HG03571 (cell line): Measurements from ENCODE around the gene UNC119.

Experiments used
- ATAC-seq: cut with Tn5 transposase; IDR thresholded peaks from one replicate; pipeline ENCODE4 v1.9.1; 2021; ENCODE audit not compliant: unreplicated experiment

The UNC119 gene

DNA sequence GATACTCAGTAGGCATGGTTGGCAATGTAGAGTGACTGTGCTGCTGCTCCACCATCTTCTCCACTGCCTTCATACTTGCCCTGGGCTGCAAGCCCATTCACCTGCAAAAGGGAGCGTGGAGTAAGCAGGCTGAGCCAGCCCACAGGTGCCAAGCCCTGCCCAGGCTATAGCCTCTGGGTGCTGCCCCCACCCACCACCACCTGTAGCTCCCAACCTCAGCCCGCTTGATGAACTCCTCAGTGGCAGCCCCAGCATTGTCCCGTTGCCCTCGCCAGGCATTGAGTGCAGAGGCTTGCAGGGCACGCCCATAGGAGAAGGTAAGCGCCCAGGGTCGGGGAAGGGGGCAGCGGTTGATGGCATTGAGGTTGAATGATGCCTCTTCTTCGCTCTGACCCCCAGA is 21.1 kb upstream of the UNC119 start:
- ATAC-seq: no peak

DNA sequence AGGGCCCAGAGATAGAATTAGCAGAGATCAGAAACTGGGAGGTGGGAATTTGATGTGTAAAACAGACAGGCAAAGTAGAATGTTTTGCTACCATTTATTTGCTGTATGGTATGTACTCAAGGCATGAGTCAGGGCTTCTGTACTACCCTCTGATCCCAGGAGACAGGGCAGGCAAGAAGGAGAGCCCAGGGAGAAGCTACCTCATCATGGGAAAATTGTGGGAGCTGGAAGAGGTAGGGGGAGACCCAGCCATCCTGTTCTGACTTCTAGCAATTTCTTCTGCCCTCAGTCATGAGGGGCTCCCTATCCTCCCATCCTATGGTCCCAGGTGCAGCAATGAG is 20.6 kb upstream of the UNC119 start:
- no peak for ATAC-seq

DNA sequence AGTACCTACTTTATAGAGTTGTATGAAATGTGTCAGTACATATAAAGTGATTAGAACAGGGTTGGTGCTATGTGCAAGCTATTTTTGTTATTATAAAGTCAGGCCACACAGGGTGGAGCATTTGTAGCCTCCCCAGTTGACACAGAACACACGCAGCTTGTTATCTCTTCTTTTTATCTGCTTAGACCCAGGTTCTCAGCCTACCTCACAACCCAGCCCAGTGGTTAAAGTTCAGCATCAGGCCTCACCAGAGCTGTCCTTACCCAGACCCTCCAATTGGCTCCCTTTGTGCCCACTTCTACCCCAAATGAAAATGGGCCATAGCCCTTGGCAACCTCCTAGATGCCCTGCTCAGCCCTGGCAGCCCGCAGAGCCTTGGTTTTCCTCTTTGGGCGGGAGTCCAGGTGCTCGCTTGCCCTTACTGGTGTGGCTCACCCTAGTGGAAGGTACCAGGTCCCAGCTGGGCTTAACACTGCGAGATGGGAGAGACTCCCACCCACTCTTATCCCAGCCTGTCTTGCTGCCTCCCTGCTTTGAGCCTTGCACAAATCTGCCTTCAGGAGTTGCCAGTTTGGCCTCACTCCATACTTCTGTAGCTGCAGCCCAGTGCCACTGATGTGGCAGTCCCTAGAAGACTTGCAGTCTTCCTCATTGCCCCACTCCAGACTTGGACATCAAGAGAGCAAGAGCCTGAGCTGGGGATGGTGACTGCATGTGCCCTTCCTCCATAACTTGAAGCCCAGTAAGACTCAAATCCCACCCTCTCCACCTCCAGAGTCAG is 20.0 kb upstream of the UNC119 start:
- no peak for ATAC-seq

DNA sequence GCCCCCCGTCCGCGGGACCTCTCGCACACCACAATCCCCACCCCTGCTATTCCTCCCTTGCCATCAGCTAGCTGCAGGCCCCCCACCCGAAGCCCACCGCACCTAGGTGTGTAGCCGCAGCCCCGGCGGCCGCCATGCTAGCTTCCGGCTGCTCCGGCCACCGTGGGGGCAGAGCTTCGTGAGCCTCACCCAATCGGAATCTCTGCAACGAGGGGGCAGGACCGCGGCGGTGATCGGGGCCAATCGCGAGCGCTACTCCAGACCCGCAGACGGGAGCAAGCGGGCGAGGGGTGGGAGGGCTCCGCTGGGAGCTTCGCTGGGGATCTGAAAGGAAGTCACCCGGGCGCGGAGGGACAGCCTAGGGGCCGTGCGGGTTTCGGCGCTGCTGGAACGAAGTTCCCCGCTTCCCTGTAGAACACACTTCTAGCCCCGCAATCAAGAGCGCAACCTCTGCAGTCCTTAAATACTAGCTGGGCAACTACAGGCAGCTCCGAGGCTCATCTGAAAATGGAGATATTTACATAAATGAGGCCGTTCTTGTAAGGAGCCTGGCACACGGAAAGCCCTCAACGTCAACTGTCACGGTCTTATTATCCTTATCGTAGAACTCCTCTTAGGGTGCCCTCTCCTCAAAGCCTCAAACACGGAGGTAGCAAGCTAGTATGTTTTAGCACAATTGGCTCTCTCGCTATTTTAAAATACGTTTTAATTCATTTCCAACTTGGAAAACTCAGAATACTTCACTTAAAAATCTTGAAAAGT is 19.1 kb upstream of the UNC119 start, which contains the start of gene PIGS:
PIGS (minus strand) TSS at position 164 of the 762 bp plus-strand sequence; CDS start at position 136, 28 bp downstream.
- peak; percentile 80 for ATAC-seq

DNA sequence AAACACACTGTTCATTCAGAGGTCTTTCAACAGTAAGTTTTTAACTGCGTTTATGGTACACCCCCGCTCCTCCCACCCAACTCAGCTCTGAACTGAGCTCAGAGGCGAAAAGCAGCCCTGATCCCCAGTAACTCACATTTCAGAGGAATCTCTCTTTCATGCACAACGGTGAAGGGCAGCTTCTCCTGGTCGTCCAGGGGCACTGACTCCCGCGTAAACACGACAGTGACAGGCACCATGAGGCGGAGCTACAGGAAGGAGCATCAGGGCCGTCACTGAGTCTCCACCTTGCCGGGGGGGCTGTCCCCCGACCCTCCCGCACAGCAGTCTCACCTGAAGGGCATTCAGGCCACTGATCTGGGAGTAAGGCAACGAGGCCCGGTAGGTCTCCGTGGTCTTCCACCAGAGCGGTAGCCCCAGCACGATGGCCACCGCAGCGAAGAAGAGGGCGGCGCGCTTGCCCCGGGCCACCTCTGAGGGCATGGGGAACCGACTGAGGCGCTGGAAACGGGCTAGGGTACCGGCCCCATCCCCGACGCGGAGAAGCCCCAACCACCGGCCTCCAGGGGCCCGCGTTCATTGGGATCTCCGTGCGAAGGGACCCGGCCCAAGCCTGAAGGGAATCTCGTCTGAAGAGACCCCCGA is 18.4 kb upstream of the UNC119 start:
- ATAC-seq: peak; percentile 27

DNA sequence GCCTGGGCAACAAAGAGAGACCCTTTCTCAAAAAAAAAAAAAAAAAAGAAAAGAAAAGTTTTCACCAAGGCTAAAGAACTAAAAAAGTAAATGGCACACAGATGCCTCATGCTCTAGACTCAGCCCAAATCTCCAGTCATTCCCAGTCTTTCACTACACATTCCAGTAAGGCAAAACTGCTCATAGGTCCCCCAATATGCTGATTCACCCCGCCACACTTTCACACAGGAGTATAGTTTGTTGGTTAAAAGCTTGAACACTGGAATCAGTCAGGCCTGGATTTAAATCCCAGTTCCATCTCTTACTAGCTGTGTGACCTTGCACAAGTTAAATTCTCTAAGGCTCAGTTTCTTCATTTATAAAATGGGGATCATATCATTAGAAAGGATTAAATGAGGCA is 17.0 kb upstream of the UNC119 start:
- ATAC-seq: no peak

DNA sequence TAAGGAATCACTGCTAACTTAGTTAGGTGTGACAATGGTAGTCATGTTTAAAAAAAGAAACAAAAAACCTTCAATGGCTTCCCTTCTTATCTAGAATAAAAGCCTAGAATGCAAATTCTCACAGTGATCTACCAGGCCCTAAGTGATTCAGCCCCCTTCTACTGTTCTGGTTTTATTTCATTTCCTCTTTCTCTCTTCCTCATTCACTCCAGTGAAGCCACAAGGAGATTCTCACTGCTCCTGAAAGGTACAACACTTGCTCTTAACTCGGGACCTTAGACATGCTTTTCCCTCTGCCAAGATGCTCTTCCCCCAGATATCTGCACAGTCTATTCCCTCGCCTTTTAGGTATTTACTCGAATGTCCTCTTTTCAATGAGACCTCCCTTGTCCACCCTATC is 15.2 kb upstream of the UNC119 start:
- no peak for ATAC-seq

DNA sequence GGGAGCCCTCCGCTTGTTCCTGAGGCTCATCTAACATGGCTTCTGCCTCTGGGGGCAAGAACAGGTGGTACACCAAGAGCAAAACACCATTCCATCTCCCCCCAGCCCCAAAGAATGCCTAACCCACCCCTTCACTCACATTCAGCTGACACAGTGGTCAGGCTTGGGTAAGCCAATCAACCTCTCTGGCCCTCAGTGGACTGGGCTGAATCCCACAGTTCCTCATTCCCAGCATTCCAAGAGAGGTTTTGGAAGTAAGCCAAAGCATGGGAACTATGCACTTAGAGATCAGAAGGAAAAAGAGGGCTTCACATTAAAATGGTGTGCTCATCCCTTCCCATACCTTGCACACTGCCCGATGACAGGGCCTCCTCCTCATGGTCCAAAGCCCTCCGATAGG is 11.1 kb upstream of the UNC119 start:
- ATAC-seq: no peak

DNA sequence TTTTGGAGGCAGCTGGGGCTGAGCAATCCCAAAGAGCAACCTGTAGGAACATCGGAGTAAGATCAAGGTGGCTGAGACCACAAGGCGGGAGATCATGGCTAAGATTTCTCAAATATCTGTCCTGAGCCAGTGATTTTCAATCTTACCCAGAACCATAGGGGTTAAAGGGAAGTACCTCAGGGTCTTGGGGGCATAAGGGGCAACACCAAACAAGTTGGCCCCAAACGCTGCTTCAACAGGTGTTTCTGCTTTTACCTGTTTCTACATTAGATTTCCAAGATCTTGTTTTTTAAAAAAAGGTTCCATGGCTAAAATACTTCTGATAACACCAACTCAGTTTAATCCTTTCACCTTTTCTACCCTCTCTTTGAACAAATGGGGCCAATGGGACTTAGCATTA is 2.6 kb upstream of the UNC119 start:
- no peak for ATAC-seq

DNA sequence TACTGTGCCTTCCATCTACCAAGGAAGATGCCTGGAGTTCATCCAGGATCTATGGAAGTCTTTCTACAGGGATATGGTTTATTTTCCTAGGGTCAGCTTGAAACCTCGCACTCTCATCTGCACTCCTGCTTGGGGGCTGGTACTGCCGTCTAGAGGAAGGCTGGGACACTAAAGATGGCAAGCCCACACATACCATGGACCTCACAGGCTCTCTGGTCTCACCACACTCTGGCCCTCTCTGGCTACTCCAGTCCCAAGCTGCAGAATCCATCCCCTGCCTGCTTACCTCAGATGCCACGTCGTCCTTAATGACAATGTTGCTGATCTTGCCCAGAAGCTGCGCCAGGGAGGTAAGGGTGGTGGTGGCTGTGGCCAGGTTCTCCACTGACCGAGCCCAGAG is 2.1 kb upstream of the UNC119 start:
- ATAC-seq: no peak

DNA sequence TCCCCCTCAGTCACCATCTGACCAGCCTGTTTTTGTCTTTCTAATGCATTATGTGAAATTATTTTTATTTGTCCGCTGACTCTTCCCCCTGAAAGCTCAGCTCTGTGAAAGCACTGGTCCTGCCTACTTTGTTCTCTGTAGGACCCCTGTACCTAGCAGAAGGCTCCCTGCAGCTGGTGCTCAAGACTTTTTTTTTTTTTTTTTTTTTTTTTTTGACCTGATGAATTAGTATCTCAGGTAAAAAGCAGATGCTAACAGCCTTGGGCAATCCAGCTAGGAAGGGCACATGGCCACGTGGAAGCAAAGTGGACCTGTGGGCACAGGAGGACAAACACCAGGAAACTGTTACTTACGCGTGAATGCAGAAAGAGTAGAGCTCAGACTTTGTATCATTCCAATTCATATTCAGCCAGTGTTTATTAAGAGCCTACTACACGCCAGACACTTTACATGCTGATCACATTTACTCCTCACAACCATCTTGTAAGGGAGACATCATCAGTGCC is 629 bp upstream of the UNC119 start:
- no peak for ATAC-seq

DNA sequence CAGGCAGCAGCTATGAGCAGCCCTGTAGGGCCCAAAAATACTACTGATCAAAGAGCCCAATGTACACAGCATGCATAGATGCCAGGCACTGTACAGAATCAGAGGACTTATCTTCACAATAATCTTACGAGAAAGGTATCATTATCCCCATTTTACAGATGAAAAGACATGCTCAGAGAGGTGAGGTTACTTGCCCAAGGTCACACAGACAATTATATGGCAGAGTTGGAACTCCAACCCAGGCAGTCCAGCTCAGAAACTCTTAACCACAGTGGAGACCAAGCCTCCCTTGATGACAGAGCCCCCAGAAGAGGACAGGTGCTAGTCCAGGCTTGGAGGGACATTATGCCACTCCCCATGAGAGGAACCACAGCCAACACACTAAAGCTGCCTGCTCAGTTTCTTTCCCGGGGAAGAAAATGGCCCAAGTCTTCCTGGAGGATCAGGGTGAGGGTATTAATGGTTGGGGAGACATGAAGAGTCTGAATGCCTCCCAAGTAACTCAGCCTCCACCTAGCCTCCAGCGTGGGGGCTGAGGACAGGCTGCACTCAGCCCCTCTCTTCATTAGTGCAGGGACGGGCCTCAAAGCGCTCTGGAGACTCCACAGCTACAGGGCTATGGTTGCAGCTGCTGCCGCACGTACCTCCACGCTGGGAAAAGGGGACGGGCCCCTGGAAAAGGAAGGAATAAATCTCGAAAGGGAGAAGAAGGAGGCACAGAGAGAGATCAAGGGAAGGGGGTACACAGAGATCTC is 826 bp downstream of the UNC119 start:
- no peak for ATAC-seq

DNA sequence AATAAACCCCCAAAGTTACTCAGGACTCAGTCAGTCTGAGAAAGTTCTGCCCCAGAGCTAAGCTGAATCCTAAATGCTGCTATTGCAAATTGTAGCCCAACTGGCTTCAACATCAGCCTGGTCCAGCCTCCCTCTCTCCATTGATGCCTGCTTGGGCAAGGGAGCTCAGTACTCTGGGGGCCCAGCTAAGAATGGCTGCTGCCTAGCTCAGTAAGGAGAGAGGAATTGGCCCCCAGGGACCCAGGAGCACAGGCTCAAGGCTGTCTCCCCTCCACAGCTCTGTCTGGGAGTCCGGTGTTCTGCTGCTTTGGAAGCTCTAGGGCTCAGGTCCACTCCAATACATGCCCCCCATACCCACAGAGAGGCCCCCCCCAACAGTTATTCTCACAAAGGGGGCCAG is 1.6 kb downstream of the UNC119 start:
- no peak for ATAC-seq

DNA sequence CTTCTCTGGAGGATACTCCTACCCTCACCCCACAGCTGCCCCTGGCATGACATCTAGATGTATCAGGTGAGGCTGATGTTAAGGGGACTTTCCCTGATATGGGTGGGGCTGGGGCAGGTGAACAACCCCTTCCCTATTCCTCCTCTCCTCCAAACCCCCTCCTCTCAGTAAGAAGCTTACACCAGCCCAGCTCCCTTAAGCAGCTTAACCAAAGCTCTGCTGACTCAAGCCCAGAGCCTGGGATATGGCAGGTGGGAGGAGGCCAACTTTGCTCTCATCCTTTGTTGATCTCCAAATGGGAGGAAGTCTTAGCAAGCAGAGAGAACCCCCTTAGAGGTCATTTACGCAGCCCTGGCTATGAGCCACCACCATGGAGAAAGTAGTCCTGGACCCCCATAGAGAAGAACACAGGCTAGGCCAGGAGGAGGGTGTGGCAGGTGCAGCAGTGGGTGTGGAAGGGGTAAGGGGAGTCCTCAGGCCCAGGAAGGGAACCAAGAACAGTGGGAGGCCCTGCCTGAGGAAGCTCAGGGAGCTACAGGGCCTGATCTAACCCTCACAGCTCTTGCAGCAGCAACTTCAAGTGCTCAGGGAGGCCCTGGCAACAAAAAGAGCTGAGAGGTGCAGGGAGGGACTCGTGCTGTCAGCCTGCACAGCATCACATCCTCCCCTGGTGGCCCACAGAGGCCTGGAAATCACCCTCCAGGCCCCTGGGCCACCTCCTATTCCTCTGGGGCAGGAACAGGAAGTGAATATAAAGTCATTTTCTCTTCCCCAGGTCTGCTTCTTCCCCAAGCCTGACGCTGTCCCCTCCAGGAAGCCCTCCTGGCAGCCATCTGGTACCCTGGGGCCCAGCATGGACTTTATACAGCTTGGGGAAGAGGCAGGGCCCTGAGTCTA is 2.9 kb downstream of the UNC119 start:
- peak; percentile 37 for ATAC-seq

DNA sequence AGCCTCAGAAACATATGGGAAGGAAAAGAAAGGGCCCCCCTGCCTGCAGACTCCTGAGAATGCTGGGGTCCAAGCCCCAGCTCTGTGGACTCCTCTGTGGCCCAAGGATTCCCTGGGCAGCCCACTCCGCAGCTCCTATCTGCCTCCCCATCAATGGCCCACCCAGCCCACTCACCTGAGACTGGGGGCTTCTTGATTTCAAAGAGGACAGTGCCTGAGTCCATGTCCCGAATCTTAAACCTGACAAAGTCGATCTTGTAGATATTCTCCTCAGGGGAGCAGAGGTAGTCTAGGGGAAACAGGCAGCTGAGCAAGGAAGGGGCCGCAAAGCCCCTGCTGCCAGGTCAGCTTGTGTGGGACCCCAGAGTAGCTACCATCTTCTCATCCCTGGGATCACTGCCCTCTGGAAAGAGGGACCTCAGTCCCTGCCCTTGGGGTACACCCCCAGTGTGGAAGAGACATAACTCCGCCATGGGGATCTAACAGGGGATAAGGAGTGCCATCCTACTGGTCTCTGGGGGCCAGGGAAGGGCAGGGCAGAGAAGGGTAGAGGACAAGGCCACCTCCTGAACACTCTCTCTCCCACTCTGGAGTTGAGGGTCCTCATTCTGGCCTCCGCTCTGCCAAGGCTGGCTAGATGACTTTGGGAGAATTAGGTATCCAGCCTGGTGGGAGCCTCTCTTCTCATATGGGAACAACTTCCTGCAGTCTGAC is 3.9 kb downstream of the UNC119 start:
- ATAC-seq: no peak

DNA sequence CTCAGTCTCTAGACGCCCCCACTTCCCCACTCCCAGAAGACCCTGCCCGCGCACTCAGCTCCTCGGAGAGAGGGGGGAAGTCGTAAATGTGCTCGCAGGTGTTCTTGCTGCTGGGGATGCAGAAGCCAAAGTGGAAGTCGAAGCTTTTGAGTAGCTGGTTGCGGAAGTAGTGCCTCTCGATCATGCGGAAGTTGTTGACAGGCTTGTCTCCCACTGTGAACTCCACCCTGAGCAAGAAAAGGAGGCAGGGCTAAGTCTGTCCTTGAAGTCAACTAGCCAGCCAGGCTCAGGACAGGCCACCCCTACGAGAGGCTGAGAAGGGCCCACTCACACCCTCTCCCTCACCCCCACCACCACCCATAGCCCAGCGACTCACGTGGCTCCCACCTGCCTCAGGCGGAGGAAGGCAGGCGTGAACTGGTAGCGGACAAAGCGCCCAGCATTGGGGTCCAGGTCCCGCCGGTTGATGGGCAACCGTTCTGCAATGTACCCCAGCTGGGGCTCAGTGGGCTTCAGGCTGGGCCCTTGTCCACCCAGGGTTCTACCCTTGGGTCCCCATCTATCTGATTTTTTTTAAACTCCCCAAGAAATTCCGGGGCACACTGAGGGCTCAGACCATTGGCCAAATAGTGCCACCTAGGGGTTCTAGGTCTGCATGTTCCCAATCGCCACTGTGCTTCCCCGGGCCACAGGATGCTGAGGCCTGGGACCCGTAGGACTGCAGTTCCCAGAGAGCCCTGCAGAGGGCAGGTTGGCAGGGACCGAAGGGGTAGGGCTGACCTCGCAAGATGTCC is 4.6 kb downstream of the UNC119 start:
- ATAC-seq: no peak

DNA sequence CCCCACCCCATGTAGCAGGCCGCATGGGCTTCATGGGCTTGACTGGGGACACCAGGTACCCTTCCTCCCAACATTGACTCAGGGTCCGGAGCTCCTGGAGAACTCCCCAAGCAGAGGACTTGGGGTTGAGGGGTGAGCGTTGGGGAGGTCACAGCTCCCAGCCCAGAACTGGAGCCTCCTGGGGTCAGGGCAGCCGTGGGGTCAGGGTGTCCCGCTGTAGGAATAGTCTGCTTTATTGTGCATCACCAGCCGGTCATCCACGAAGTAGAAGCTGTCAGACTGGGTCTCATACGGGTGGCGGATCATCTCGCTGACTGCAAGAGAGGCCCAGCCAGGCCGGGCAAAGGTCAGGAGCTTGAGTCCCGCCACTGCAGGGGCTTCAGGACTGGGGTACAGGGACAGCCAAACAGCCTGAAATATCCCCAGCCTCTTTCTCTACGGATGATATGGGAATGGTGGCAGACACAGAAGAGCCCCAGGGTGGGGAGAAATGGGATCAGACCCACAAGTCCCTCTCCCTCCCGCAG is 5.3 kb downstream of the UNC119 start:
- no peak for ATAC-seq

DNA sequence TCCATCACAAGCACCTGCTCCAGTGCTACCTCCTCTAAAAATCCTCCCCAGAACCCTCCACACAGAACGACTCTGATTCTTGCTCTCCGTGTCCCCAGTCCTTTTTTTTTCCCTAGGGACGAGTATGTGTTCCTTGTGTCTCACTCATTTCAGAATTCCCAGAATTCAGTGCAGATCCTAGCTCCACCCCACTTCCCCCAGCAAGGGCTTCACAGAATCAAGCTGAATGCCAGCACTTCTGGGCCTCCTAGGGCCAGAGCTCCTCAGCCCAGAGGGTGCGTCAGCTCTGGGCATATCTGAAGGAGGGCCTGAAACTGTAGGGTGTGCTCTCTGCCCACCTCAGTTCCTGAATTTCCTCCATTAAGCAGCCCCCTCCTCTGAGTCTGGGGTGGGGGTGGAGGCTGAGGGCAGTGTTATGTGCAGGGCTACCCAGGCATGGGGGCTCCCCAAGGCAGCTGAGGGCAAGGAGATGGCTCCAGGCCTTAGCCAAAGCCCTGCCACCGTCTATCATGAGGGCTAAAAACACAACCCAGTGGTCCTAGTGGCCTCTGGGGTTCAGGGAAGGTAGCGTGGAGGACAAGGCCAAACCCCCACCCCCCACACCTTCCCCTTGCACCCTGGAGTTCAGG is 6.5 kb downstream of the UNC119 start:
- ATAC-seq: no peak
